ENCODE data around the gene KREMEN2. TPM values are rescaled to one million over a fixed set of nuclear protein-coding genes. Genes with fewer than 3 reads are reported as not detected.
A peak's percentile ranks its signal among the peaks of the same experiment; 100 is the strongest.

Gene KREMEN2
- total and polyA plus RNA-seq, 7 experiments from 2014 or later = not detected

DNA sequence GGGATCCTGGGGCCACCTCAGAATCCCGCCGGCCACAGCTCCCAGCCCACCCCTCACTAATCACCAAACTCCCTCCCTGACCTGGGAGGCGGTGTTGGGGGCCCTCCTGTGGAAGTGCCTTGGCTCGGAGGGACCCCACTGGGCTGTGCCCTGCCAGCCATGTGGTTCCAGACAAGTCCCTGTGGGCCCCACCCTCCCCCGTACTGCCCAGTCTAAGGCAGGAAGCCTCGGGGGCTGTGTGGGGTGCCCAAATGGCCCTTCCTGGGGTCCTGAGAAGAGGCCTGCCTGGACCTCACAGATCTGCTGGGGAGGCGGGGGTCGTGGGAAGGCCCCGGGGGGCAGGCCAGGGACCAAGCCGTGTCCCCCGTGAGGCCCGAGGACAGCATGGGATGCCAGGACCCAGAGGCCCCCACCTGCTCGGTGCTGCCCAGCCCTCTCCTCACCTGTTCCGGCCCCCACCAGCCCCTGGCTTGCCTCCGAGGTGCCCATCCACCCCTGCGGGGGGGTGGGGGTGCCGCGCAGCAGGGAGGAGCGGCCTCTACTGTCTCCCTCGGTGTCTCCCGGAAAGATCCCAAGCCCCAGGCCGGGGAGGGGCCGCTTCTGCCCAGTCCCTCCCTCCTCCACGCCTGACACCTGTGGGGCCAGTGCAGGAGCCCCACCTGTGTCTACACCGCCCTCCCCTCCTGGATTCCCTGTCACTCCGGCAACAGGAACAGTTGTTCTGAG lies 9.3 kb upstream of the KREMEN2 start:
- no peak overlapping the region for H3K4me3 ChIP-seq (ENCODE audit: low read length)
- Mint-ChIP-seq H3K27ac (no peak overlapping the region), H3K4me1 (peaks cover 0 to 5% (median 0%) of the 10 kb centered on the region in 7 donors), H3K27me3 (peaks cover 4 to 13% (median 5%) of the 10 kb centered on the region in 5 donors), H3K9me3 (peaks cover 0 to 1% (median 0%) of the 10 kb centered on the region in 11 donors), H3K4me3 (no peak overlapping the region), H3K36me3 (no peaks in the 10 kb centered on the region)
- peaks cover 0 to 5% (median 0%) of the 10 kb centered on the region in 3 experiments for H3K36me3 ChIP-seq (ENCODE audit: control insufficient read depth in 2 of 3, insufficient read depth in 3 of 3, low read length in 3 of 3)
- no peaks in the 10 kb centered on the region for H3K9me3 ChIP-seq (ENCODE audit: control insufficient read depth in 2 of 3, low read length in 3 of 3)
- H3K27ac ChIP-seq (ENCODE audit: low read depth, low read length) = no peak overlapping the region
- H3K27me3 ChIP-seq (ENCODE audit: control insufficient read depth in 2 of 2, insufficient read depth in 2 of 2, low read length in 2 of 2) = no peaks in the 10 kb centered on the region
- ChIA-PET CTCF (no interaction called here), POLR2A (no interaction called here)
- ATAC-seq (no peak), DNase-seq (no peak)
- intact Hi-C loops (cut with micrococcal nuclease) = no loop called here
- H3K4me1 ChIP-seq (ENCODE audit: control insufficient read depth in 2 of 2, insufficient read depth in 2 of 2, low read length in 2 of 2) = no peaks in the 10 kb centered on the region

DNA sequence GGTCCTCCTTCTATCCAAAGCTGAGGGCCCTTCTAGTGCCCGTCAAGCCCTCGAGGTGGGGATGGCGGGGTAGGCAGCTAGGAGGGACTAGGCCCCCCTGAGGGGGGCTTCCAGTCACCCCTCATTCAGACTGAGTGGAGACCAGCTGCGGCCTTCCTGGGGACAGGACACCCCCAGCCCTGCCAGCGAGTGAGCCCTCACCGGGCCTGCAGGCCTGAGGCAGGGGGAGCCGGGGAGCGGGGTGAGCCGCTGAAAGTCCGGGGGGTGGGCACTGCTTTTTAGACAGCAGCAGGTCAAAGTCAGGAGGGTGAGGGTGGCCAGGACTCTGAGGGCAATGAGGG lies 8.7 kb upstream of the KREMEN2 start:
- ChIA-PET CTCF (no interaction called here), POLR2A (no interaction called here)
- intact Hi-C loops (cut with micrococcal nuclease) = no loop called here
- Mint-ChIP-seq H3K36me3 (no peaks in the 10 kb centered on the region), H3K4me1 (peaks cover 0 to 5% (median 0%) of the 10 kb centered on the region in 7 donors), H3K4me3 (no peak overlapping the region), H3K27me3 (peaks cover 4 to 13% (median 5%) of the 10 kb centered on the region in 5 donors), H3K9me3 (peaks cover 0 to 1% (median 0%) of the 10 kb centered on the region in 11 donors), H3K27ac (no peak overlapping the region)
- Histone ChIP-seq H3K4me3 (ENCODE audit: low read length) (no peak overlapping the region), H3K27ac (ENCODE audit: low read depth, low read length) (no peak overlapping the region), H3K4me1 (ENCODE audit: control insufficient read depth in 2 of 2, insufficient read depth in 2 of 2, low read length in 2 of 2) (no peaks in the 10 kb centered on the region), H3K27me3 (ENCODE audit: control insufficient read depth in 2 of 2, insufficient read depth in 2 of 2, low read length in 2 of 2) (no peaks in the 10 kb centered on the region), H3K36me3 (ENCODE audit: control insufficient read depth in 2 of 3, insufficient read depth in 3 of 3, low read length in 3 of 3) (peaks cover 0 to under 1% (median 0%) of the 10 kb centered on the region in 3 experiments), H3K9me3 (ENCODE audit: control insufficient read depth in 2 of 3, low read length in 3 of 3) (no peaks in the 10 kb centered on the region)
- ATAC-seq = no peak
- DNase-seq = no peak

DNA sequence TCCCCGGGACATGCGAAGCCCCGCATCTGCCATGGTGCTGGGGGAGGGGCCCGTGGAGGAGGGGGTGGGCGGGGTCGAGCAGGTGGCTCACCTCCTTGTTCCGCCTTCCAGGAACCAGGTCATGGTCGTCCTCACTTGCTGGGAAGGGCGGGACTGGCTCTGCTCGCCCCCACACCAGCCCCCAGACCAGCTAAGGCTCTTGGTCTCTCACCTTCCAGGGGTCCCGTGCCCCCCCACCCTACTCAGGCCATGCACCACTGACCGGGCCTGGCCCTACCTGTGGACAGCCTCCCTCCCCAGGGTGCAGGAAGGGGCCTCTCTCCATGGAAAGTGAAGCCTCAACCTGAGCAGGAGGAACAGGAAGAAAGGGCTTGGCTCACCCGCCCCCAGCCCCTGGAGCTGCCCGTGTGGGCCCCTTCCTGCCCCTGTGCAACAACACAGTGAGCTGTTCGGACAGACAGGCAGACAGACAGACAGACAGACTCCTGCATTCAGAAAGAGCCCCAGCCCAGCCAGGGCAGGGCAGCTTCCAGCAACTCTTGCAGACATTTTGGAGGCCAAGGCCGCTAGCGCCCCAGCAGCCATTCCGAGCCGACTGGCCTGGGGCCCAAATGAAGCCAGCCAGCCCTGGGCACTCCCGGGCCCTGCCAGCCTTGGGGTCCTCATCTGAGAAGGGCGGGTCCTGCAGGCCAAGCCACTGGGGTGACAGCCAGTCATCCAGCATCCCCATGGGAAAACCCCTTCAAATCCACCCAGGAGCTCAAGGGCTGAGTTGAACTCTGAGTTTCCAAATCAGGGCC lies 8.1 kb upstream of the KREMEN2 start:
- no peak overlapping the region for H3K4me3 ChIP-seq (ENCODE audit: low read length)
- H3K4me3 Mint-ChIP-seq = no peak overlapping the region
- H3K4me1 Mint-ChIP-seq = peaks cover 0 to 5% (median 0%) of the 10 kb centered on the region in 7 donors
- ATAC-seq = no peak
- H3K9me3 Mint-ChIP-seq = peaks cover 0 to 1% (median 0%) of the 10 kb centered on the region in 11 donors
- H3K9me3 ChIP-seq (ENCODE audit: control insufficient read depth in 2 of 3, low read length in 3 of 3) = no peaks in the 10 kb centered on the region
- ChIA-PET POLR2A (interaction anchor here (0.5 kb wide), 1 partner anchor 423 kb away, joined by 3 read pairs; no protein-coding TSS in a partner anchor), CTCF (no interaction called here)
- H3K36me3 ChIP-seq (ENCODE audit: control insufficient read depth in 2 of 3, insufficient read depth in 3 of 3, low read length in 3 of 3) = no peaks in the 10 kb centered on the region
- DNase-seq = no peak
- H3K27ac ChIP-seq (ENCODE audit: low read depth, low read length) = no peak overlapping the region
- H3K27ac Mint-ChIP-seq = no peak overlapping the region
- peaks cover 4 to 13% (median 5%) of the 10 kb centered on the region in 5 donors for H3K27me3 Mint-ChIP-seq
- H3K36me3 Mint-ChIP-seq = no peaks in the 10 kb centered on the region
- no peaks in the 10 kb centered on the region for H3K4me1 ChIP-seq (ENCODE audit: control insufficient read depth in 2 of 2, insufficient read depth in 2 of 2, low read length in 2 of 2)
- H3K27me3 ChIP-seq (ENCODE audit: control insufficient read depth in 2 of 2, insufficient read depth in 2 of 2, low read length in 2 of 2) = no peaks in the 10 kb centered on the region
- intact Hi-C loops (cut with micrococcal nuclease) = no loop called here

DNA sequence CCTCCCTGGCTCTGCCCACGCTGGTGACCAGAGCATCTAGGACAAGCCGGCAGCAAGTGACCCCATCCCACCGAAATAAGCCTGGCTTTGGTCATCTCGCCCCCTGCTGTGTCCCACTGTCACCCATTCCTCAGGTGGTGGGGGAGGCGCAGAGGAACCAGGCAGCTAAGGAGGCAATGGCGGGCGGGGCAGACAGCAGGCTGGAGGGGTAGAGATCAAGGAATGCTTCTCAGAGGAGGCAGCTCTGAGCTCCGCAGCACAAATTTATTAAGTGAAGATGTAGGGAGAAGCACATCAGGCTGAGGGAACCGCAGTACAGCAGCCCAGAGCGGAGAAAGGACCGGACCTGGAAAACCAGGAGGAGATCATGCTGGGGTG lies 7.5 kb upstream of the KREMEN2 start:
- intact Hi-C loops (cut with micrococcal nuclease) = no loop called here
- H3K4me1 ChIP-seq (ENCODE audit: control insufficient read depth in 2 of 2, insufficient read depth in 2 of 2, low read length in 2 of 2) = peaks cover 0 to under 1% of the 10 kb centered on the region in 2 donors
- ATAC-seq = no peak
- no peak overlapping the region for H3K4me3 ChIP-seq (ENCODE audit: low read length)
- Mint-ChIP-seq H3K27ac (no peak overlapping the region), H3K27me3 (peaks cover 4 to 14% (median 7%) of the 10 kb centered on the region in 5 donors), H3K36me3 (no peaks in the 10 kb centered on the region), H3K4me3 (no peak overlapping the region), H3K9me3 (peaks cover 0 to 1% (median 0%) of the 10 kb centered on the region in 11 donors), H3K4me1 (peaks cover under 1 to 5% (median under 1%) of the 10 kb centered on the region in 7 donors)
- ChIA-PET CTCF (no interaction called here), POLR2A (no interaction called here)
- H3K9me3 ChIP-seq (ENCODE audit: control insufficient read depth in 2 of 3, low read length in 3 of 3) = no peaks in the 10 kb centered on the region
- H3K27ac ChIP-seq (ENCODE audit: low read depth, low read length) = no peak overlapping the region
- DNase-seq = no peak
- H3K36me3 ChIP-seq (ENCODE audit: control insufficient read depth in 2 of 3, insufficient read depth in 3 of 3, low read length in 3 of 3) = no peaks in the 10 kb centered on the region
- no peaks in the 10 kb centered on the region for H3K27me3 ChIP-seq (ENCODE audit: control insufficient read depth in 2 of 2, insufficient read depth in 2 of 2, low read length in 2 of 2)

DNA sequence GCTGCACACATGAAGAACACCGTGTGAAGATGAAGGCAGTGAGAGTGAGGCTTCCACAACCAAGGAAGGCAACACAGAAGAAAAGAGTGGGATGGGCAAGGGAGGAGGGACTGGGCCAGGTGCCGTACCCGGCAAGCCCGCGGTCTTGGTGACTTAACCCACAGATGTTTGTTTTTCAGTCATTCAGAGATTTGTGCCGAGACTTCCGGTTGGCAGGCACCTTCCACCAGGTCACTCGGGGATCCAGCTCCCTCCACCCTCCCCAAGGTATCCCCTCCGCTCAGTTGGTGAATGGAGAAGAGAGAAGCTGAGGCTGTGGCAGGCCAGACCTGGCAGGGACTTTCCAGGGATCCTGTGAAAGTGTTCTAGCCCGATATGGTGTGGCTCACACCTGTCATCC lies 4.9 kb upstream of the KREMEN2 start:
- Histone ChIP-seq H3K4me1 (ENCODE audit: control insufficient read depth in 2 of 2, insufficient read depth in 2 of 2, low read length in 2 of 2) (peaks cover 3 to 15% of the 10 kb centered on the region in 2 donors), H3K36me3 (ENCODE audit: control insufficient read depth in 2 of 3, insufficient read depth in 3 of 3, low read length in 3 of 3) (no peaks in the 10 kb centered on the region), H3K4me3 (ENCODE audit: low read length) (no peak overlapping the region), H3K9me3 (ENCODE audit: control insufficient read depth in 2 of 3, low read length in 3 of 3) (no peaks in the 10 kb centered on the region), H3K27me3 (ENCODE audit: control insufficient read depth in 2 of 2, insufficient read depth in 2 of 2, low read length in 2 of 2) (peaks cover under 1 to 5% of the 10 kb centered on the region in 2 donors), H3K27ac (ENCODE audit: low read depth, low read length) (no peak overlapping the region)
- no peak for ATAC-seq
- Mint-ChIP-seq H3K4me3 (no peak overlapping the region), H3K4me1 (peaks cover 5 to 17% (median 11%) of the 10 kb centered on the region in 7 donors), H3K36me3 (no peaks in the 10 kb centered on the region), H3K9me3 (no peaks in the 10 kb centered on the region), H3K27me3 (peaks cover 5 to 24% (median 19%) of the 10 kb centered on the region in 5 donors), H3K27ac (no peak overlapping the region)
- ChIA-PET POLR2A (no interaction called here), CTCF (interaction anchor here (0.6 kb wide), 1 partner anchor 368 kb away, joined by 3 read pairs; no protein-coding TSS in a partner anchor)
- intact Hi-C loops (cut with micrococcal nuclease) = no loop called here
- no peak for DNase-seq

DNA sequence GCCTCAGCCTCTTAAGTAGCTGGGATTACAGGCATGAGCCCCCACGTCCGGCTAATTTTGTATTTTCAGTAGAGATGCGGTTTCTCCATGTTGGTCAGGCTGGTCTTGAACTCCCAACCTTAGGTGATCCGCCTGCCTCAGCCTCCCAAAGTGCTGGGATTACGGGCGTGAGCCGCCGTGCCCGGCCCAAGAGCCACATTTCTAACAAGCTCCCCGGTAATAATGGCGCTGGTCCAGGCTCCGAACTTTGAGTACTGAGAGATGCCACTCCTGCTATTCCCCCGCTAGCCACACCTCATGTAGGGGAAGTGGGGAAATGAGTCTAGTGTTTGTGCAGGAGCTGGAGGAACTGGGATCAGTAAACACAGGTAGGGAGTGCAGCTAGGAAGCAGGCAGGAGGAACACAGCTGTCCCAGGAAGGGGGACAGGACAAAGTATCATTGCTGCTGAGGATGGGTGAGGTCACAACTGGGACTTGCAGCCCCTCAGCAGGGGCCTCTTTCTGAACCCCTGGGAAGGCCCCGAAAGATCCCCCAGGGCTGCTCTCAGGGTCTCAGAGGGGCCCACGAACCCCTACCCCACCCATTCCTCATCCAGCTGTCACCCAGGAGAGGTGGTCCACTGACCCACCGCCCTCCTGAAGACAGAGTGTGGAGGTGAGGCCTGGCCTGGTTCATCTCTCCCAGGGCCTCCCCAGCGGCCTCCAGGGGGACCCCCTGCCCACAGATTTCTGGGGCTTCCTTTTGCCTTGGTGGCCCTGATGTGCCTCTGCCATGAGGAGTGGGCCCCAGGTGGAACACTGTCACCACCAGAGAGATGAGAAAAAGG lies 3.7 kb upstream of the KREMEN2 start:
- Mint-ChIP-seq H3K27me3 (peaks cover 5 to 31% (median 20%) of the 10 kb centered on the region in 5 donors), H3K27ac (peak overlapping the region in 1 of 9 donors; percentile 18), H3K4me1 (peaks cover 5 to 23% (median 15%) of the 10 kb centered on the region in 7 donors), H3K9me3 (no peaks in the 10 kb centered on the region), H3K4me3 (peak overlapping the region in 1 of 10 donors; percentile 37), H3K36me3 (no peaks in the 10 kb centered on the region)
- Histone ChIP-seq H3K27ac (ENCODE audit: low read depth, low read length) (no peak overlapping the region), H3K9me3 (ENCODE audit: control insufficient read depth in 2 of 3, low read length in 3 of 3) (no peaks in the 10 kb centered on the region), H3K4me1 (ENCODE audit: control insufficient read depth in 2 of 2, insufficient read depth in 2 of 2, low read length in 2 of 2) (peaks cover 9 to 24% of the 10 kb centered on the region in 2 donors), H3K27me3 (ENCODE audit: control insufficient read depth in 2 of 2, insufficient read depth in 2 of 2, low read length in 2 of 2) (peaks cover 5 to 6% of the 10 kb centered on the region in 2 donors), H3K4me3 (ENCODE audit: low read length) (no peak overlapping the region), H3K36me3 (ENCODE audit: control insufficient read depth in 2 of 3, insufficient read depth in 3 of 3, low read length in 3 of 3) (no peaks in the 10 kb centered on the region)
- ChIA-PET POLR2A (no interaction called here), CTCF (no interaction called here)
- DNase-seq (no peak), ATAC-seq (no peak)
- intact Hi-C loops (cut with micrococcal nuclease) = loop anchor here in 1 of 2 donors (1.0 kb wide), 1 partner anchor 23 kb away; no protein-coding TSS in a partner anchor
